ENCODE results near the gene MS4A2.

The MS4A2 gene

DNA sequence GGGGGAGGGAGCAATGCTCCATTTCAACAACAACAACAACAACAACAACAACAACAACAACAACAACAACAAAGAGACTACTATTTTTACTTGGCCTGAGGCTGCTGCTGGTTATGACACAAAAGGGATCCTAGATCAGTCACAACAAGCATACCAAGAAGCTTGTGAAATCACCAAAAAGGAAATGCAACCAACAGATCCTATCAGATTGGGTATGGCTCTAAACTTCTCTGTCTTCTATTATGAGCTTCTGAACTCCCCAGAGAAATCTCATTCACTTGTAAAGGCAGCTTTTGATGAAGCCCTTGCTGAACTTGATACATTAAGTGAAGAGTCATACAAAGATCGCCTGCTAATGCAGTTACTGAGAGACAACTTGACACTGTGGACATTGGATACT is 10.5 kb upstream of the MS4A2 start:
- no peak overlapping the region for H2BK5ac ChIP-seq (ENCODE audit: low read depth, low read length, poor library complexity)
- no peak overlapping the region for H2BK120ac ChIP-seq (ENCODE audit: insufficient read depth, low read length, poor library complexity)
- no peak overlapping the region for H4K8ac ChIP-seq (ENCODE audit: low read depth, low read length)
- no peak overlapping the region for H3K4ac ChIP-seq (ENCODE audit: low read depth, low read length)
- no peaks in the 10 kb centered on the region for H3K27me3 ChIP-seq (ENCODE audit: insufficient read depth, low read length)
- no peaks in the 10 kb centered on the region for H3K4me1 ChIP-seq (ENCODE audit: control insufficient read depth in 1 of 2, insufficient read depth in 2 of 2, low read length in 2 of 2)
- H3K79me2 ChIP-seq (ENCODE audit: control insufficient read depth, insufficient read depth, low read length, poor library complexity) = no peaks in the 10 kb centered on the region
- H2AK5ac ChIP-seq (ENCODE audit: low read length) = no peak overlapping the region
- H2AFZ ChIP-seq (ENCODE audit: insufficient read depth, low read length, poor library complexity) = no peak overlapping the region
- peaks cover 0 to 2% of the 10 kb centered on the region in 2 experiments for H3K36me3 ChIP-seq (ENCODE audit: control insufficient read depth in 1 of 2, insufficient read depth in 2 of 2, low read length in 2 of 2)
- no peak overlapping the region for H3K4me2 ChIP-seq (ENCODE audit: low read length)
- H3K14ac ChIP-seq (ENCODE audit: low read length) = no peak overlapping the region
- H2BK12ac ChIP-seq (ENCODE audit: low read length) = no peak overlapping the region
- H3K4me3 ChIP-seq (ENCODE audit: low read depth, low read length) = no peak overlapping the region
- DNase-seq = peak; percentile 19 to 64
- H3K9ac ChIP-seq (ENCODE audit: low read length) = no peak overlapping the region
- H3K9me3 ChIP-seq (ENCODE audit: insufficient read depth, low read depth, low read length) = no peaks in the 10 kb centered on the region
- no peaks in the 10 kb centered on the region for H3K79me1 ChIP-seq (ENCODE audit: low read length)
- H4K91ac ChIP-seq (ENCODE audit: low read depth, low read length) = no peak overlapping the region
- no peak overlapping the region for H3K27ac ChIP-seq (ENCODE audit: low read depth, low read length)
- no peak overlapping the region for H3K18ac ChIP-seq (ENCODE audit: low read length)
- H4K12ac ChIP-seq (ENCODE audit: low read depth, low read length) = no peak overlapping the region
- WGBS (ENCODE audit: extremely low coverage, insufficient coverage, insufficient read length) = no CpG with 5 or more reads among the region's 1 CpG
- no peak overlapping the region for H3K23ac ChIP-seq (ENCODE audit: low read length)

DNA sequence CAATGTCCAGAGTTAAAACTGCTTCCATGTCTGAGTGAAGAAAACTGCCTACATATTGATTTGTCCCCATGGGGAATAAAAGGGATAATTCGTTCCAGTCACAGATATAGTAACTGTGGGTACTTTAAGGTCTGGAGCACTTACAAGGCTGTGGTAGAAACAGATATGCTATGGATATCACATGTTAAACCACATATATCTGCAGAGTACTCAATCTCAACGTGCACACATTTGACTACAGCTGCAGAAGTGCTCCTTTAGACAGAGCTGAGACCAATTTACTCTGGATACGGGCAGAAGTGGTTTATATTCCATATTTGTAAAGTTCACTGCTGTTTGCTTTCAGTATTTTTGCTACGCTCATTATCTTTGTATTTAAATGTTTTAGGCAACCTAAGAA is 9.7 kb upstream of the MS4A2 start:
- no peaks in the 10 kb centered on the region for H3K79me2 ChIP-seq (ENCODE audit: control insufficient read depth, insufficient read depth, low read length, poor library complexity)
- peaks cover 0 to under 1% of the 10 kb centered on the region in 2 experiments for H3K36me3 ChIP-seq (ENCODE audit: control insufficient read depth in 1 of 2, insufficient read depth in 2 of 2, low read length in 2 of 2)
- no peak overlapping the region for H3K4ac ChIP-seq (ENCODE audit: low read depth, low read length)
- no peak overlapping the region for H3K18ac ChIP-seq (ENCODE audit: low read length)
- H2AFZ ChIP-seq (ENCODE audit: insufficient read depth, low read length, poor library complexity) = no peak overlapping the region
- H3K79me1 ChIP-seq (ENCODE audit: low read length) = no peaks in the 10 kb centered on the region
- no peak overlapping the region for H2BK120ac ChIP-seq (ENCODE audit: insufficient read depth, low read length, poor library complexity)
- no peak overlapping the region for H4K8ac ChIP-seq (ENCODE audit: low read depth, low read length)
- H3K27me3 ChIP-seq (ENCODE audit: insufficient read depth, low read length) = no peaks in the 10 kb centered on the region
- H3K23ac ChIP-seq (ENCODE audit: low read length) = no peak overlapping the region
- H3K9me3 ChIP-seq (ENCODE audit: insufficient read depth, low read depth, low read length) = no peaks in the 10 kb centered on the region
- H4K91ac ChIP-seq (ENCODE audit: low read depth, low read length) = no peak overlapping the region
- no peak overlapping the region for H3K9ac ChIP-seq (ENCODE audit: low read length)
- H3K27ac ChIP-seq (ENCODE audit: low read depth, low read length) = no peak overlapping the region
- H3K14ac ChIP-seq (ENCODE audit: low read length) = no peak overlapping the region
- H3K4me1 ChIP-seq (ENCODE audit: control insufficient read depth in 1 of 2, insufficient read depth in 2 of 2, low read length in 2 of 2) = no peaks in the 10 kb centered on the region
- DNase-seq = no peak
- H2BK5ac ChIP-seq (ENCODE audit: low read depth, low read length, poor library complexity) = no peak overlapping the region
- no peak overlapping the region for H2BK12ac ChIP-seq (ENCODE audit: low read length)
- WGBS (ENCODE audit: extremely low coverage, insufficient coverage, insufficient read length) = no CpG with 5 or more reads among the region's 4 CpGs
- H2AK5ac ChIP-seq (ENCODE audit: low read length) = no peak overlapping the region
- no peak overlapping the region for H3K4me3 ChIP-seq (ENCODE audit: low read depth, low read length)
- no peak overlapping the region for H4K12ac ChIP-seq (ENCODE audit: low read depth, low read length)
- no peak overlapping the region for H3K4me2 ChIP-seq (ENCODE audit: low read length)

DNA sequence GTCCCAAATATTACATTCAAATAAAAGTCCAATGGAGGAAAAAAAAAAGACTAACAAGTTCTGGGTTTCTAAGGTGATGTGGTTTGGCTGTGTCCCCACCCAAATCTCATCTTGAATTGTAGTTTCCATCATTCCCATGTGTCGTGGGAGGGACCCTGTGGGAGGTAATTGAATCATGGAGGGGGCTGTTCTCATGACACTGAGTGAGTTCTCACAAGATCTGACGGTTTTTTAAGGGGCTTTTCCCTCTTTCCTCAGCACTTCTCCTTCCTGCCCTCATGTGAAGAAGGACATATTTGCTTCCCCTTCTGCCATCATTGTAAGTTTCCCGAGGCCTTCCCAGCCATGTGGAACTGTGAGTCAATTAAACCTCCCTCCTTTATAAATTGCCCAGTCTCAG is 7.9 kb upstream of the MS4A2 start:
- H3K36me3 ChIP-seq (ENCODE audit: control insufficient read depth in 1 of 2, insufficient read depth in 2 of 2, low read length in 2 of 2) = no peaks in the 10 kb centered on the region
- no peak overlapping the region for H3K23ac ChIP-seq (ENCODE audit: low read length)
- DNase-seq = no peak
- no peak overlapping the region for H3K4ac ChIP-seq (ENCODE audit: low read depth, low read length)
- H3K79me2 ChIP-seq (ENCODE audit: control insufficient read depth, insufficient read depth, low read length, poor library complexity) = no peaks in the 10 kb centered on the region
- no peaks in the 10 kb centered on the region for H3K79me1 ChIP-seq (ENCODE audit: low read length)
- no peaks in the 10 kb centered on the region for H3K9me3 ChIP-seq (ENCODE audit: insufficient read depth, low read depth, low read length)
- no peak overlapping the region for H3K18ac ChIP-seq (ENCODE audit: low read length)
- no peak overlapping the region for H2AFZ ChIP-seq (ENCODE audit: insufficient read depth, low read length, poor library complexity)
- WGBS (ENCODE audit: extremely low coverage, insufficient coverage, insufficient read length) = no CpG with 5 or more reads among the region's 3 CpGs
- no peak overlapping the region for H4K91ac ChIP-seq (ENCODE audit: low read depth, low read length)
- no peak overlapping the region for H2BK12ac ChIP-seq (ENCODE audit: low read length)
- H3K4me2 ChIP-seq (ENCODE audit: low read length) = no peak overlapping the region
- H3K4me3 ChIP-seq (ENCODE audit: low read depth, low read length) = no peak overlapping the region
- no peaks in the 10 kb centered on the region for H3K4me1 ChIP-seq (ENCODE audit: control insufficient read depth in 1 of 2, insufficient read depth in 2 of 2, low read length in 2 of 2)
- H3K9ac ChIP-seq (ENCODE audit: low read length) = no peak overlapping the region
- no peak overlapping the region for H2BK5ac ChIP-seq (ENCODE audit: low read depth, low read length, poor library complexity)
- H4K12ac ChIP-seq (ENCODE audit: low read depth, low read length) = no peak overlapping the region
- no peak overlapping the region for H2BK120ac ChIP-seq (ENCODE audit: insufficient read depth, low read length, poor library complexity)
- no peak overlapping the region for H4K8ac ChIP-seq (ENCODE audit: low read depth, low read length)
- H3K27me3 ChIP-seq (ENCODE audit: insufficient read depth, low read length) = no peaks in the 10 kb centered on the region
- no peak overlapping the region for H3K27ac ChIP-seq (ENCODE audit: low read depth, low read length)
- H3K14ac ChIP-seq (ENCODE audit: low read length) = no peak overlapping the region
- H2AK5ac ChIP-seq (ENCODE audit: low read length) = no peak overlapping the region

DNA sequence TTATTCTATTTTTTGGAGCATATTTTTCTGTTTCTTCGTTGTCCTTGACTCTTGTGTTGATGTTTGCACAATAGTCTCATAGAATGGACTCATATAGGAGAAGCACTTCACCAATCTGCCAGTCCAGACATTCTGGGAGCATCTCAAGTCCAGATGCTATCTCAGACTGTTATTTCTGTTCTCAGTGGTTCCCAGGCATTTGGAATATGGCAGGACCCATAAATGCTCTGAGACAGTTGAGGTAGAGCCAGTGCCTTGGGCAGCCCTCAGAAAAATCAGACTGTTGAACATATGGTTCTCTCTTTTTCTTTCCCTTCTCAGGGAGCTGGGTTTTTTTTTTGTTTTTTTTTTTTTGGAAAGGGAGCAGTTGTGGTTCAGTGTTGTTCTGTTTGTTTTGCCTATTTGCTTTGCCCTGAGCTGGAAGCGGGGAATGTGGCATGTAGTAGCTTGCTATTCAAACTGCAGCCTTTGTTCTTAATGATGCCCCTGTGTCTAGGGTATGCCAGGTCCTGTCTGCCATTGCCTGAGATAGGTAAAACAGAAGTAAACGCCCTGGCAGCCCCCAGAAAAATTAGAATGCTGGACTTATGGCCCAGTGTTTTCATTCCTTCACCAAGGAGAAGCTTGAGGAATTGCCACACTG is 3.7 kb upstream of the MS4A2 start:
- no peak overlapping the region for H2AK5ac ChIP-seq (ENCODE audit: low read length)
- no CpG with 5 or more reads among the region's 3 CpGs for WGBS (ENCODE audit: extremely low coverage, insufficient coverage, insufficient read length)
- DNase-seq = no peak

More for the DNA sequence above, 3.7 kb upstream of the MS4A2 start:
- no peaks in the 10 kb centered on the region for H3K36me3 ChIP-seq (ENCODE audit: control insufficient read depth in 1 of 2, insufficient read depth in 2 of 2, low read length in 2 of 2)
- no peak overlapping the region for H3K18ac ChIP-seq (ENCODE audit: low read length)
- H2BK5ac ChIP-seq (ENCODE audit: low read depth, low read length, poor library complexity) = no peak overlapping the region
- H2AFZ ChIP-seq (ENCODE audit: insufficient read depth, low read length, poor library complexity) = no peak overlapping the region
- H3K9me3 ChIP-seq (ENCODE audit: insufficient read depth, low read depth, low read length) = no peaks in the 10 kb centered on the region
- no peak overlapping the region for H3K9ac ChIP-seq (ENCODE audit: low read length)
- H3K79me1 ChIP-seq (ENCODE audit: low read length) = no peaks in the 10 kb centered on the region
- H3K27ac ChIP-seq (ENCODE audit: low read depth, low read length) = no peak overlapping the region
- H3K79me2 ChIP-seq (ENCODE audit: control insufficient read depth, insufficient read depth, low read length, poor library complexity) = no peaks in the 10 kb centered on the region
- H4K12ac ChIP-seq (ENCODE audit: low read depth, low read length) = no peak overlapping the region
- no peak overlapping the region for H2BK120ac ChIP-seq (ENCODE audit: insufficient read depth, low read length, poor library complexity)
- no peak overlapping the region for H3K23ac ChIP-seq (ENCODE audit: low read length)
- no peak overlapping the region for H3K4ac ChIP-seq (ENCODE audit: low read depth, low read length)
- H3K27me3 ChIP-seq (ENCODE audit: insufficient read depth, low read length) = no peaks in the 10 kb centered on the region
- H3K14ac ChIP-seq (ENCODE audit: low read length) = no peak overlapping the region
- no peak overlapping the region for H3K4me2 ChIP-seq (ENCODE audit: low read length)
- no peak overlapping the region for H4K8ac ChIP-seq (ENCODE audit: low read depth, low read length)
- no peak overlapping the region for H2BK12ac ChIP-seq (ENCODE audit: low read length)
- no peaks in the 10 kb centered on the region for H3K4me1 ChIP-seq (ENCODE audit: control insufficient read depth in 1 of 2, insufficient read depth in 2 of 2, low read length in 2 of 2)
- no peak overlapping the region for H4K91ac ChIP-seq (ENCODE audit: low read depth, low read length)
- no peak overlapping the region for H3K4me3 ChIP-seq (ENCODE audit: low read depth, low read length)

Data from trophoblast cell (in vitro differentiated cells and primary cell).